ENCODE data around the gene TNIP1.
A peak's percentile ranks its signal among the peaks of the same experiment; 100 is the strongest.

TNIP1 gene

DNA sequence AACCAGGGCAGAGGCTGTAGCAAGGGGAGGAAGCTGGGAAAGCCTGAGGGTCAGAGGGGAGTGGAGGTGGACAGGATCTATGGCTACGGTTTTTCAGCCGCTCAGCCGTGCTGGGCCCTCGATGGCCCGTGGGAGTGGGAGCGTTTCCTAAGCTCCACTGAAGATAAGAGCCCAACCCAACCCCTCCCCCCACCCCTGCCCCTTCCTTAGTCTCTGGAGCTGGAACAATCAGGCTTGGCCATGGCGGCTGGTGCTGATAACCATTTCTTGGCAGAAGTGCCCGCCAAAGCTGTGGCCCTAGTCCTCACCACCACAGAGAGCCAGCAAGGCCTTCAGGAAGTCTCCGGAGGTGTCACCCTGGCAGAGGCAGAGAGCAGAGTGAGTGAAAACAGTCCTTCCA, 20.3 kb upstream of the TNIP1 start:
- Histone ChIP-seq H3K9ac (no peak overlapping the region), H3K9me3 (ENCODE audit: control insufficient read depth, low read length) (no peaks in the 10 kb centered on the region), H3K79me2 (no peaks in the 10 kb centered on the region), H2AFZ (peak overlapping the region; percentile 35), H3K27me3 (ENCODE audit: control insufficient read depth, insufficient read depth, low read length) (no peaks in the 10 kb centered on the region), H3K36me3 (ENCODE audit: control insufficient read depth, insufficient read depth, low read length) (no peaks in the 10 kb centered on the region), H3K27ac (peak overlapping the region; percentile 96), H3K4me1 (peaks cover 72% of the 10 kb centered on the region), H3K4me3 (ENCODE audit: low read depth, low read length) (no peak overlapping the region), H3K4me2 (ENCODE audit: low read length) (peak overlapping the region; percentile 25)
- TF ChIP-seq CTCF (IDR thresholded peaks at IDR 0.05): no peak

DNA sequence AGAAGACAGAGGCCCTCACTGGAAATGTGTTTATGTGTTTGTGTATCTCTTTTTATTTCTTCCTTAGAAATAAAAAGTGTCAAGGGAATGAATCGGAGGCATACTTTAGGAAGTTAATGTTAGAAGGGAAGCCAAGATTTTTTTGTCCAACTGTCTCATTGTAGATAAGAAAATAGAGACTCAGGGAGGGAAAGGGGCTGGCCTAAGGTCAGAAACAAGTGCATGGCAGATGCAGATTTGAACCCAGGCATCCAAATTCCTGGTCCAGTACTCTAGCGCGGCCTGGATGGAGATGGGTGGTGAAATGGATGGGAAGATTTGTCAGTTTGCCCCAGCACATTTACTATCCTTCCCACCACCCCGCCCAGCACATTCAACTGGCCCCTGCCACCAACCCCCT, 19.8 kb upstream of the TNIP1 start:
- peak overlapping the region; percentile 96 for H3K27ac ChIP-seq
- TF ChIP-seq CTCF (IDR thresholded peaks at IDR 0.05): no peak
- H2AFZ ChIP-seq: no peak overlapping the region
- no peak overlapping the region for H3K9ac ChIP-seq
- peaks cover 73% of the 10 kb centered on the region for H3K4me1 ChIP-seq
- H3K4me2 ChIP-seq (ENCODE audit: low read length): peak overlapping the region; percentile 25
- no peaks in the 10 kb centered on the region for H3K79me2 ChIP-seq
- no peaks in the 10 kb centered on the region for H3K36me3 ChIP-seq (ENCODE audit: control insufficient read depth, insufficient read depth, low read length)
- no peaks in the 10 kb centered on the region for H3K27me3 ChIP-seq (ENCODE audit: control insufficient read depth, insufficient read depth, low read length)
- no peaks in the 10 kb centered on the region for H3K9me3 ChIP-seq (ENCODE audit: control insufficient read depth, low read length)
- H3K4me3 ChIP-seq (ENCODE audit: low read depth, low read length): peak overlapping the region; percentile 15

DNA sequence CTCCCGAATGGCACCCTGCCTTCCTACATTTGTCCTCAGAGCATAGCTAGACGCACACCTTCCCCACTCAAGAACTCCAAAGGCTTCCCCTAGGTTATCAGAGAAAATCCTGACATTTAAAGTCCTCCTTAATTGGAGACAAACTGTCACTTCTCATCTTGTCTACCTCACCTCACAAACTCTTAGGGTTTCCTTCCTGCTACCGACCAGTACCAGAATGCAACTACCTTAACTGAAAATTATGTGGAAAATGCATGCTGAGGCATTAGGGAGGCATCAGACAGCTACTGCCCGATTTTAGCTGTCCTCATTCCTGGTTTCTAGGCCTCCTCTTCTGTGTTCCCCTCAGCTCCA, 17.9 kb upstream of the TNIP1 start:
- H3K27ac ChIP-seq: peak overlapping the region; percentile 96
- no peak for TF ChIP-seq CTCF (IDR thresholded peaks at IDR 0.05)
- H3K9ac ChIP-seq: no peak overlapping the region

GRCh38 chr5:151097820-151098767, 17.3 kb upstream of the TNIP1 start:
- H3K4me1 ChIP-seq: peaks cover 79% of the 10 kb centered on the region
- H3K79me2 ChIP-seq: no peaks in the 10 kb centered on the region
- no peak overlapping the region for H3K4me3 ChIP-seq (ENCODE audit: low read depth, low read length)
- H3K27ac ChIP-seq: peak overlapping the region; percentile 9
- H3K4me2 ChIP-seq (ENCODE audit: low read length): no peak overlapping the region
- H3K36me3 ChIP-seq (ENCODE audit: control insufficient read depth, insufficient read depth, low read length): no peaks in the 10 kb centered on the region
- no peaks in the 10 kb centered on the region for H3K9me3 ChIP-seq (ENCODE audit: control insufficient read depth, low read length)
- no peak for TF ChIP-seq CTCF (IDR thresholded peaks at IDR 0.05)
- H3K27me3 ChIP-seq (ENCODE audit: control insufficient read depth, insufficient read depth, low read length): no peaks in the 10 kb centered on the region
- H3K9ac ChIP-seq: no peak overlapping the region
- H2AFZ ChIP-seq: no peak overlapping the region

More for the DNA sequence above, 17.9 kb upstream of the TNIP1 start:
- no peaks in the 10 kb centered on the region for H3K79me2 ChIP-seq
- H3K27me3 ChIP-seq (ENCODE audit: control insufficient read depth, insufficient read depth, low read length): no peaks in the 10 kb centered on the region
- H2AFZ ChIP-seq: no peak overlapping the region
- no peaks in the 10 kb centered on the region for H3K36me3 ChIP-seq (ENCODE audit: control insufficient read depth, insufficient read depth, low read length)
- H3K4me2 ChIP-seq (ENCODE audit: low read length): no peak overlapping the region
- peaks cover 76% of the 10 kb centered on the region for H3K4me1 ChIP-seq
- no peaks in the 10 kb centered on the region for H3K9me3 ChIP-seq (ENCODE audit: control insufficient read depth, low read length)
- H3K4me3 ChIP-seq (ENCODE audit: low read depth, low read length): no peak overlapping the region

DNA sequence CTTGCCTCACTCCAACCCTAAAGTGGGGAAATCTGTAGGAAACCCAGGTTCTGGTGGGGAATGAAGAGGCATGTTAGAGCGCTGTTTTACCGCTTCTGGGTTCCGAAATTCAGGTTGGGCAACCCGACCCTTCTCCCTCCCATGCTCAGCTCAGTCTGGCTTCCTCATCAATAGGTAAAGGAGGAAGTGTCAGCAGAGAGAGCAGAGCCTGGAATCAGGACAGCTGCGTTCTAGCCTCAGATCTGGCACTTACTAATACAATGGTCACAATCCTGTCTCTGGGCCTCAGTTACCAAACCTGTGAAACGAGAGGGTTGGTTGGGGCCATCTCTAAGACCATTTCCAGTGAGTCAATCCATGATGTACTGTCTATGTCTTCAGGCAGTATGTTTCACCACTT, 16.2 kb upstream of the TNIP1 start:
- Histone ChIP-seq H3K36me3 (ENCODE audit: control insufficient read depth, insufficient read depth, low read length) (no peaks in the 10 kb centered on the region), H3K4me3 (ENCODE audit: low read depth, low read length) (no peak overlapping the region), H3K27me3 (ENCODE audit: control insufficient read depth, insufficient read depth, low read length) (no peaks in the 10 kb centered on the region), H3K9me3 (ENCODE audit: control insufficient read depth, low read length) (no peaks in the 10 kb centered on the region), H3K4me1 (peaks cover 75% of the 10 kb centered on the region), H3K4me2 (ENCODE audit: low read length) (no peak overlapping the region), H3K27ac (no peak overlapping the region), H3K79me2 (no peaks in the 10 kb centered on the region), H2AFZ (no peak overlapping the region), H3K9ac (no peak overlapping the region)
- TF ChIP-seq CTCF (IDR thresholded peaks at IDR 0.05): no peak

Measured in parathyroid adenoma (tissue), 2 donors.